Liver (tissue), 9 donors: ENCODE data around the gene CUX1. TPM values are rescaled to one million over a fixed set of nuclear protein-coding genes. Genes with fewer than 3 reads are reported as not detected.

Source experiments
- DNase-seq: peaks from one replicate; pipeline ENCODE4 v3.0.0-alpha.2; 2017; ENCODE audit warnings: low spot score
- H3K27ac ChIP-seq, 2 donors: one replicate each; pipeline ENCODE4 v1.7.0; 2013; ENCODE audit warnings: inconsistent platforms in 2 of 2, low read length in 2 of 2, control low read depth in 1 of 2, low read depth in 1 of 2, mild to moderate bottlenecking in 1 of 2
- H3K27me3 ChIP-seq, 4 donors: one replicate each; pipeline versions ENCODE4 v1.6.1 to v1.7.0; 2013; ENCODE audit warnings: low read length in 3 of 4, inconsistent platforms in 1 of 4, mild to moderate bottlenecking in 1 of 4, moderate library complexity in 1 of 4; ENCODE audit not compliant: control insufficient read depth in 4 of 4, insufficient read depth in 4 of 4
- H3K36me3 ChIP-seq, 4 donors: one replicate each; pipeline versions ENCODE4 v1.6.1 to v1.7.0; 2013; ENCODE audit warnings: low read length in 3 of 4, mild to moderate bottlenecking in 3 of 4, low read depth in 1 of 4, moderate library complexity in 1 of 4; ENCODE audit not compliant: control insufficient read depth in 4 of 4, insufficient read depth in 3 of 4
- H3K4me1 ChIP-seq, 4 donors: one replicate each; pipeline versions ENCODE4 v1.6.1 to v1.7.0; 2013; ENCODE audit warnings: low read length in 3 of 4, mild to moderate bottlenecking in 3 of 4, moderate library complexity in 1 of 4; ENCODE audit not compliant: control insufficient read depth in 4 of 4, insufficient read depth in 4 of 4
- H3K4me3 ChIP-seq, 3 donors: one replicate each; pipeline versions ENCODE4 v1.6.1 to v1.7.0; 2013; ENCODE audit warnings: low read length in 3 of 3, control low read depth in 1 of 3, low read depth in 1 of 3, mild to moderate bottlenecking in 1 of 3
- H3K9ac ChIP-seq, 2 donors: one replicate each; pipeline ENCODE4 v1.7.0; 2013; ENCODE audit warnings: low read length in 2 of 2, mild to moderate bottlenecking in 2 of 2, moderate library complexity in 2 of 2, control low read depth in 1 of 2, low read depth in 1 of 2
- H3K9me3 ChIP-seq, 4 donors: one replicate each; pipeline versions ENCODE4 v1.6.1 to v1.7.0; 2013; ENCODE audit warnings: low read length in 3 of 4; ENCODE audit not compliant: control insufficient read depth in 4 of 4
- EGR1 ChIP-seq, 2 donors: IDR thresholded peaks; 2 replicates each; pipeline ENCODE4 v1.6.1; 2016 to 2018; ENCODE audit warnings: antibody characterized with exemption in 2 of 2, low read depth in 2 of 2
- FOXA1 ChIP-seq: IDR thresholded peaks from 2 replicates; pipeline ENCODE4 v1.6.1; 2016; ENCODE audit warnings: antibody characterized with exemption
- FOXA2 ChIP-seq: IDR thresholded peaks from 2 replicates; pipeline ENCODE4 v1.6.1; 2016; ENCODE audit warnings: antibody characterized with exemption
- GABPA ChIP-seq, 2 donors: IDR thresholded peaks in 1 of 2; conservative IDR thresholded peaks in 1 of 2; 2 replicates each; pipeline ENCODE4 v1.6.1; 2016; ENCODE audit warnings: antibody characterized with exemption in 2 of 2, mild to moderate bottlenecking in 1 of 2, moderate library complexity in 1 of 2
- HNF4A ChIP-seq, 2 donors: conservative IDR thresholded peaks; 2 replicates each; pipeline ENCODE4 v1.6.1; 2016; ENCODE audit warnings: antibody characterized with exemption in 2 of 2, mild to moderate bottlenecking in 2 of 2
- HNF4G ChIP-seq: IDR thresholded peaks from 2 replicates; pipeline ENCODE4 v1.6.1; 2016; ENCODE audit warnings: antibody characterized with exemption
- JUND ChIP-seq, 2 donors: IDR thresholded peaks; 2 replicates each; pipeline ENCODE4 v1.6.1; 2016; ENCODE audit warnings: antibody characterized with exemption in 2 of 2
- NR2F2 ChIP-seq: IDR thresholded peaks from 2 replicates; pipeline ENCODE4 v1.6.1; 2016; ENCODE audit warnings: antibody characterized with exemption
- RAD21 ChIP-seq, 2 donors: IDR thresholded peaks; 2 replicates each; pipeline ENCODE4 v1.6.1; 2016; ENCODE audit warnings: antibody characterized with exemption in 2 of 2, mild to moderate bottlenecking in 2 of 2
- RXRA ChIP-seq, 2 donors: IDR thresholded peaks; 2 replicates each; pipeline ENCODE4 v1.6.1; 2017 to 2018; ENCODE audit warnings: antibody characterized with exemption in 2 of 2, mild to moderate bottlenecking in 1 of 2
- SP1 ChIP-seq: IDR thresholded peaks from 2 replicates; pipeline ENCODE4 v1.6.1; 2018; ENCODE audit warnings: antibody characterized with exemption, mild to moderate bottlenecking
- TAF1 ChIP-seq: conservative IDR thresholded peaks from 2 replicates; pipeline ENCODE4 v1.6.1; 2016; ENCODE audit warnings: antibody characterized with exemption, mild to moderate bottlenecking
- YY1 ChIP-seq: IDR thresholded peaks from 2 replicates; pipeline ENCODE4 v1.6.1; 2016; ENCODE audit warnings: antibody characterized with exemption, mild to moderate bottlenecking
- WGBS: extraction: QIAGEN DNeasy Blood & Tissue Kit; methylation state at CpG from one replicate; pipeline ENCODE4 v1.1.7; 2013; 5-methylcytosine and 5-hydroxymethylcytosine counted together
- polyA plus RNA-seq, 2 donors: library from polyadenylated mRNA; stranded (reverse) in 1 of 2; unstranded in 1 of 2; fragments of 200-250 nt in 1 of 2; fragments of >200 nt in 1 of 2; fragmentation: Nextera tagmentation in 1 of 2; extraction: Ambion mirVana in 1 of 2; gene quantifications; one replicate each; pipeline versions ENCODE4 v1.2.1 to v1.2.3, GENCODE V29; 2013 to 2015
- total RNA-seq, 2 donors: library from RNA; depleted of rRNA; stranded (reverse); fragments of >200 nt; gene quantifications; one replicate each; pipeline ENCODE4 v1.2.3, GENCODE V29; 2014
- TF ChIP-seq, protein P1 (sequence below): fragments of 150-350 bp; IDR thresholded peaks from 2 replicates; pipeline ENCODE4 v1.5.1; 2017; ENCODE audit warnings: improper control_type of control experiment, low read depth, low read length; ENCODE audit not compliant: missing input control
- TF ChIP-seq, protein P2 (sequence below): IDR thresholded peaks from 2 replicates; pipeline ENCODE4 v1.6.1; 2016; ENCODE audit warnings: antibody characterized with exemption
- TF ChIP-seq, protein P3 (sequence below): IDR thresholded peaks from 2 replicates; pipeline ENCODE4 v1.6.1; 2016; ENCODE audit warnings: antibody characterized with exemption
- TF ChIP-seq, protein P4 (sequence below): IDR thresholded peaks from 2 replicates; pipeline ENCODE4 v1.6.1; 2016; ENCODE audit warnings: antibody characterized with exemption
- TF ChIP-seq, protein P5 (sequence below): IDR thresholded peaks from 2 replicates; pipeline ENCODE4 v1.6.1; 2016; ENCODE audit warnings: antibody characterized with exemption, mild to moderate bottlenecking
- donor health status: healthy.
- donor health status: healthy.
- donor health status: healthy.
- donor health status: healthy.
- donor health status: healthy.

Gene CUX1
- total and polyA plus RNA-seq, 4 donors: 18.6 to 40.6 (median 21.4) TPM

DNA sequence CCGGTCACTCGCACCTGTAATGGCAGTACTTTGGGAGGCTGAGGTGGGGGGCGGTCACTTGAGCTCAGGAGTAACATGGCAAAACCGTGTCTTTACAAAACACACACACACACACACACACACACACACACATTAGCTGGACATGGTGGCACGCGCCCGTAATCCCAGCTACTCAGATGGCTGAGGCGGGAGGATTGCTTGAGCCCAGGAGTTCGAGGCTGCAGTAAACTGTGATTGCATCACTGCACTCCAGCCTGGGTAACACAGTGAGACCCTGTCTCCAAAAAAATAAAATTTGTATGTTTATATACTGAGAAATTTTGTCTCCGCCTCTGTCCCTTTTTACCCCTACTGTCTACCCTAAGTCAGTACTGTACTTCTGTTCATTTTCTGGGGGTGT is 86.6 kb downstream of the CUX1 start:
- Histone ChIP-seq H3K9me3 (no peaks in the 10 kb centered on the region), H3K36me3 (no peaks in the 10 kb centered on the region), H3K4me3 (no peak overlapping the region), H3K9ac (no peak overlapping the region), H3K27me3 (no peaks in the 10 kb centered on the region), H3K4me1 (peaks cover 0 to 2% (median 0%) of the 10 kb centered on the region in 4 donors), H3K27ac (no peak overlapping the region)
- no peak for DNase-seq
- WGBS: 91% methylated on average over 10 of the region's 10 CpGs
- TF ChIP-seq EGR1 (IDR thresholded peaks at IDR 0.05; ENCODE audit: low read depth in 2 of 2) (no peak), RAD21 (IDR thresholded peaks at IDR 0.05) (no peak), RXRA (IDR thresholded peaks at IDR 0.05) (no peak), HNF4G (no peak), HNF4A (conservative IDR thresholded peaks at IDR 0.05) (no peak), YY1 (no peak), NR2F2 (no peak), TAF1 (no peak), FOXA1 (no peak), JUND (IDR thresholded peaks at IDR 0.05) (no peak)
- TF ChIP-seq, protein P1, sequence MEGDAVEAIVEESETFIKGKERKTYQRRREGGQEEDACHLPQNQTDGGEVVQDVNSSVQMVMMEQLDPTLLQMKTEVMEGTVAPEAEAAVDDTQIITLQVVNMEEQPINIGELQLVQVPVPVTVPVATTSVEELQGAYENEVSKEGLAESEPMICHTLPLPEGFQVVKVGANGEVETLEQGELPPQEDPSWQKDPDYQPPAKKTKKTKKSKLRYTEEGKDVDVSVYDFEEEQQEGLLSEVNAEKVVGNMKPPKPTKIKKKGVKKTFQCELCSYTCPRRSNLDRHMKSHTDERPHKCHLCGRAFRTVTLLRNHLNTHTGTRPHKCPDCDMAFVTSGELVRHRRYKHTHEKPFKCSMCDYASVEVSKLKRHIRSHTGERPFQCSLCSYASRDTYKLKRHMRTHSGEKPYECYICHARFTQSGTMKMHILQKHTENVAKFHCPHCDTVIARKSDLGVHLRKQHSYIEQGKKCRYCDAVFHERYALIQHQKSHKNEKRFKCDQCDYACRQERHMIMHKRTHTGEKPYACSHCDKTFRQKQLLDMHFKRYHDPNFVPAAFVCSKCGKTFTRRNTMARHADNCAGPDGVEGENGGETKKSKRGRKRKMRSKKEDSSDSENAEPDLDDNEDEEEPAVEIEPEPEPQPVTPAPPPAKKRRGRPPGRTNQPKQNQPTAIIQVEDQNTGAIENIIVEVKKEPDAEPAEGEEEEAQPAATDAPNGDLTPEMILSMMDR: no peak
- TF ChIP-seq, protein P2, sequence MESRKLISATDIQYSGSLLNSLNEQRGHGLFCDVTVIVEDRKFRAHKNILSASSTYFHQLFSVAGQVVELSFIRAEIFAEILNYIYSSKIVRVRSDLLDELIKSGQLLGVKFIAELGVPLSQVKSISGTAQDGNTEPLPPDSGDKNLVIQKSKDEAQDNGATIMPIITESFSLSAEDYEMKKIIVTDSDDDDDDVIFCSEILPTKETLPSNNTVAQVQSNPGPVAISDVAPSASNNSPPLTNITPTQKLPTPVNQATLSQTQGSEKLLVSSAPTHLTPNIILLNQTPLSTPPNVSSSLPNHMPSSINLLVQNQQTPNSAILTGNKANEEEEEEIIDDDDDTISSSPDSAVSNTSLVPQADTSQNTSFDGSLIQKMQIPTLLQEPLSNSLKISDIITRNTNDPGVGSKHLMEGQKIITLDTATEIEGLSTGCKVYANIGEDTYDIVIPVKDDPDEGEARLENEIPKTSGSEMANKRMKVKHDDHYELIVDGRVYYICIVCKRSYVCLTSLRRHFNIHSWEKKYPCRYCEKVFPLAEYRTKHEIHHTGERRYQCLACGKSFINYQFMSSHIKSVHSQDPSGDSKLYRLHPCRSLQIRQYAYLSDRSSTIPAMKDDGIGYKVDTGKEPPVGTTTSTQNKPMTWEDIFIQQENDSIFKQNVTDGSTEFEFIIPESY: no peak
- TF ChIP-seq, protein P3, sequence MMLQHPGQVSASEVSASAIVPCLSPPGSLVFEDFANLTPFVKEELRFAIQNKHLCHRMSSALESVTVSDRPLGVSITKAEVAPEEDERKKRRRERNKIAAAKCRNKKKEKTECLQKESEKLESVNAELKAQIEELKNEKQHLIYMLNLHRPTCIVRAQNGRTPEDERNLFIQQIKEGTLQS: no peak

DNA sequence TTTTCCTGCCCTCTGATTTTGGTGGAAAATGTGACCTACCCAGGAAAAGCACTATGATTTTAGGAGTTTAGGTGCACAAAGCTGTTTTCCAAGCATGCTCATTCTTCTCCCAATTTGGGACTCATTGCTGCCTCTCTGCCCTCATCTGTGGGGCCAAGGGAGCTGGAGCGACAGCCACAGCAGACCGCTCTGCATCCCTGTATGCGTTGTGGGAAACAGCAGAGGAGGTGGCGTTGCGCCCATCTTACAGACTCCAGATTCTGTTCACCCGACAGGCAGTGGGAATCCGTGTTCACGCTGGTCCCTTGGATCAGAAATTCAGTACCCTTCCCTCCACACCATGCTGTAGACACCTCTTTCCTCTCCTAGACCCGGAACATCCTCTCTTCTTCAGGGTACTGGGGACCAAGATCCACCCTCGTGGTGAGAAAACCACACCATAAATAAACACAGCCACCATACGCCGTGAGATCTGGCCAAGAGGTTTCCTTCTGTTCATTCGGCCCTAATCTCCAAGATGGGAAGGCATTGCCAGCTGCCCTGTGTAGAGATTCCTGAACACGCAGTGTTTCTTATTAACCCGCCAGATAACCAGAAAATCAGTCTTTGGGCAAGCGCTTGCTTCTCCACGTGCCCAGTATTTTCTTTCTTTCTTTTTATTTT is 87.9 kb downstream of the CUX1 start:
- Histone ChIP-seq H3K9me3 (no peaks in the 10 kb centered on the region), H3K9ac (no peak overlapping the region), H3K4me1 (peaks cover 0 to 2% (median 0%) of the 10 kb centered on the region in 4 donors), H3K36me3 (no peaks in the 10 kb centered on the region), H3K27ac (no peak overlapping the region), H3K27me3 (no peaks in the 10 kb centered on the region), H3K4me3 (no peak overlapping the region)
- 94% methylated on average over 17 of the region's 17 CpGs for WGBS
- TF ChIP-seq, protein P4, sequence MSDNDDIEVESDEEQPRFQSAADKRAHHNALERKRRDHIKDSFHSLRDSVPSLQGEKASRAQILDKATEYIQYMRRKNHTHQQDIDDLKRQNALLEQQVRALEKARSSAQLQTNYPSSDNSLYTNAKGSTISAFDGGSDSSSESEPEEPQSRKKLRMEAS: no peak
- TF ChIP-seq YY1 (no peak), FOXA2 (no peak), RXRA (IDR thresholded peaks at IDR 0.05) (no peak), GABPA (IDR thresholded peaks at IDR 0.05 in 1 of 2, conservative IDR thresholded peaks at IDR 0.05 in 1 of 2) (no peak), FOXA1 (no peak), TAF1 (no peak), SP1 (no peak), HNF4A (conservative IDR thresholded peaks at IDR 0.05) (no peak), HNF4G (no peak), NR2F2 (no peak)
- TF ChIP-seq, protein P2: no peak
- TF ChIP-seq, protein P5, sequence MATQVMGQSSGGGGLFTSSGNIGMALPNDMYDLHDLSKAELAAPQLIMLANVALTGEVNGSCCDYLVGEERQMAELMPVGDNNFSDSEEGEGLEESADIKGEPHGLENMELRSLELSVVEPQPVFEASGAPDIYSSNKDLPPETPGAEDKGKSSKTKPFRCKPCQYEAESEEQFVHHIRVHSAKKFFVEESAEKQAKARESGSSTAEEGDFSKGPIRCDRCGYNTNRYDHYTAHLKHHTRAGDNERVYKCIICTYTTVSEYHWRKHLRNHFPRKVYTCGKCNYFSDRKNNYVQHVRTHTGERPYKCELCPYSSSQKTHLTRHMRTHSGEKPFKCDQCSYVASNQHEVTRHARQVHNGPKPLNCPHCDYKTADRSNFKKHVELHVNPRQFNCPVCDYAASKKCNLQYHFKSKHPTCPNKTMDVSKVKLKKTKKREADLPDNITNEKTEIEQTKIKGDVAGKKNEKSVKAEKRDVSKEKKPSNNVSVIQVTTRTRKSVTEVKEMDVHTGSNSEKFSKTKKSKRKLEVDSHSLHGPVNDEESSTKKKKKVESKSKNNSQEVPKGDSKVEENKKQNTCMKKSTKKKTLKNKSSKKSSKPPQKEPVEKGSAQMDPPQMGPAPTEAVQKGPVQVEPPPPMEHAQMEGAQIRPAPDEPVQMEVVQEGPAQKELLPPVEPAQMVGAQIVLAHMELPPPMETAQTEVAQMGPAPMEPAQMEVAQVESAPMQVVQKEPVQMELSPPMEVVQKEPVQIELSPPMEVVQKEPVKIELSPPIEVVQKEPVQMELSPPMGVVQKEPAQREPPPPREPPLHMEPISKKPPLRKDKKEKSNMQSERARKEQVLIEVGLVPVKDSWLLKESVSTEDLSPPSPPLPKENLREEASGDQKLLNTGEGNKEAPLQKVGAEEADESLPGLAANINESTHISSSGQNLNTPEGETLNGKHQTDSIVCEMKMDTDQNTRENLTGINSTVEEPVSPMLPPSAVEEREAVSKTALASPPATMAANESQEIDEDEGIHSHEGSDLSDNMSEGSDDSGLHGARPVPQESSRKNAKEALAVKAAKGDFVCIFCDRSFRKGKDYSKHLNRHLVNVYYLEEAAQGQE: no peak
- no peak for DNase-seq
